ENCODE data around the gene ZKSCAN7.
"Not testable (repeated sequence)": the region's sequence is repeated elsewhere in the genome, so short reads cannot be mapped to it uniquely, and the experiment has no call there.

Gene ZKSCAN7

GRCh38 chr3:44577354-44577952 is 22.5 kb downstream of the ZKSCAN7 start:
- DNase-seq: not testable (repeated sequence)

GRCh38 chr3:44578316-44578715 is 23.3 kb downstream of the ZKSCAN7 start:
- DNase-seq: not testable (repeated sequence)

- not testable (repeated sequence) for DNase-seq
These were observed 24.0 kb downstream of the ZKSCAN7 start for GRCh38 chr3:44578924-44579515.

GRCh38 chr3:44579749-44580148 is 24.8 kb downstream of the ZKSCAN7 start:
- DNase-seq: not testable (repeated sequence)

GRCh38 chr3:44580971-44581370 is 26.0 kb downstream of the ZKSCAN7 start:
- DNase-seq: not testable (repeated sequence)

GRCh38 chr3:44584646-44585501 is 29.9 kb downstream of the ZKSCAN7 start, which contains the start of gene ZNF660:
TSS of gene ZNF660 (plus strand) at chr3:44584964. CDS start at chr3:44594194, 9,230 bp downstream.
- peak; percentile 13 for DNase-seq

- DNase-seq: no peak
These were observed 41.6 kb downstream of the ZKSCAN7 start for GRCh38 chr3:44596621-44597020.

GRCh38 chr3:44601749-44602148 is 46.8 kb downstream of the ZKSCAN7 start:
- no peak for DNase-seq

- no peak for DNase-seq
These were observed 57.7 kb downstream of the ZKSCAN7 start for GRCh38 chr3:44612678-44613077.

All from stimulated activated CD4-positive, alpha-beta T cell treated with anti-CD3 and anti-CD28 coated beads, Interleukin-15, amount 100 ng/mL, for 24 hours (primary cell).